ENCODE measurements around the gene INO80C. TPM values are rescaled to one million over a fixed set of nuclear protein-coding genes. Genes with fewer than 3 reads are reported as not detected.

The INO80C gene
- total RNA-seq, 6 experiments from 2014 or later: 10.4 to 13.3 (median 12.1) TPM

GRCh38 chr18:35422237-35422636, 75.5 kb downstream of the INO80C start:
- Mint-ChIP-seq H3K9me3 (peaks cover 4% of the 10 kb centered on the region), H3K4me3 (no peak overlapping the region), H3K27ac (no peak overlapping the region), H3K36me3 (ENCODE audit: low read depth) (no peaks in the 10 kb centered on the region), H3K27me3 (ENCODE audit: insufficient read depth) (peaks cover 25% of the 10 kb centered on the region), H3K4me1 (ENCODE audit: low read depth) (no peaks in the 10 kb centered on the region)
- no peak for TF ChIP-seq CTCF (IDR thresholded peaks at IDR 0.05)
- no peak for DNase-seq

- Mint-ChIP-seq H3K4me3 (no peak overlapping the region), H3K36me3 (ENCODE audit: low read depth) (no peaks in the 10 kb centered on the region), H3K27me3 (ENCODE audit: insufficient read depth) (peaks cover 19% of the 10 kb centered on the region), H3K27ac (no peak overlapping the region), H3K9me3 (peaks cover 7% of the 10 kb centered on the region), H3K4me1 (ENCODE audit: low read depth) (0 out of 2 replicates have a peak, but pooled peaks cover 6% of the 10 kb centered on the region)
- DNase-seq: no peak
- no peak for TF ChIP-seq CTCF (IDR thresholded peaks at IDR 0.05)
Observed at GRCh38 chr18:35418610-35419009, 79.2 kb downstream of the INO80C start.

Other genes starting within 250 kb of the INO80C start
- 10 to 100 TPM; 10.9 to 16.1 (median 14.7) TPM for gene ZSCAN30, start 207.7 kb downstream of the INO80C start, total RNA-seq (2021; fragmentation: NEBNext Ultra II Directional; extraction: Animal tissue kit (Norgen Biotek cat#: 25700))
- gene ZNF24, start 153.5 kb downstream of the INO80C start, total RNA-seq (2021; fragmentation: NEBNext Ultra II Directional; extraction: Animal tissue kit (Norgen Biotek cat#: 25700)): 10 to 100 TPM; 34.4 to 40.0 (median 36.1) TPM
- under 1 TPM; 0.26 to 0.66 (median 0.55) TPM for gene ZNF396, start 120.6 kb downstream of the INO80C start, total RNA-seq (2021; fragmentation: NEBNext Ultra II Directional; extraction: Animal tissue kit (Norgen Biotek cat#: 25700))
- 10 to 100 TPM; 36.4 to 48.2 (median 40.2) TPM for gene GALNT1, start 83.8 kb upstream of the INO80C start, total RNA-seq (2021; fragmentation: NEBNext Ultra II Directional; extraction: Animal tissue kit (Norgen Biotek cat#: 25700))

All from HFFc6 (cell line).